Measurements from ENCODE around the gene ZNF282.
"Not testable (repeated sequence)": the region's sequence is repeated elsewhere in the genome, so short reads cannot be mapped to it uniquely, and the experiment has no call there.

ZNF282 gene

DNA sequence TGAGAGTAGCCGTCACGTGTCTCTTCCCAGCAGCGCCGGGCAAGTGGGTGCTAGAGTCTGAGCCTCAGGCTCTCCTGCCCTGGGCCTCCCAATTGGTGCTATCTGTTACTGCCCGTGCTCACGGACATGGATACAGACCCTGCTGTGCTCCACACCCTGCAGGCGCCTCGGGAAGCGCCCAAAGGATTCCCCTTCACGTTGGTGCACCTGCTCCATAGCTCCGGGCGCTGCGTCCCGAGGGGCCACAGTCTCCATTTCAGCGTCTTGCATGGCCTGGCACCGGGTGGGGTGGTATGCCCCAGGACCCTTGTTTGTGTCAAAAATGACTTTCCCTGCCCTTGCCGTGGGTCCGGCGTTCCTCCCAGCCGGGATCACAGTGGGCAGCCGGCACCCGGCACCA lies 30.3 kb downstream of the ZNF282 start:
- no peak for DNase-seq

DNA sequence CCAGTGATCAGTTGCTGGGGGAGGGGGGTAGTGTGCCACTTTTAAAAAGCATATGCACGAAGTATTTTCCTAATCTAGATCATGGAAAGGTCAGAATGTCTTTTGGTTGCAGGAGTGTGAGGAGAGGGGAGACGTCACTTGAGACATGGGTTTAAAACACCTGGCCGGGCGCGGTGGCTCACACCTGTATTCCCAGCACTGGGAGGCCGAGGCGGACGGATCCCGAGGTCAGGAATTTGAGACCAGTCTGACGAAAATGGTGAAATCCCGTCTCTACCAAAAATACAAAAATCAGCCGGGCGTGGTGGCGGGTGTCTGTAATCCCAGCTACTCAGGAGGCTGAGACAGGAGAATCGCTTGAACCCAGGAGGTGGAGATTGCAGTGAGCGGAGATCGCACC lies 31.0 kb downstream of the ZNF282 start:
- DNase-seq: not testable (repeated sequence)

DNA sequence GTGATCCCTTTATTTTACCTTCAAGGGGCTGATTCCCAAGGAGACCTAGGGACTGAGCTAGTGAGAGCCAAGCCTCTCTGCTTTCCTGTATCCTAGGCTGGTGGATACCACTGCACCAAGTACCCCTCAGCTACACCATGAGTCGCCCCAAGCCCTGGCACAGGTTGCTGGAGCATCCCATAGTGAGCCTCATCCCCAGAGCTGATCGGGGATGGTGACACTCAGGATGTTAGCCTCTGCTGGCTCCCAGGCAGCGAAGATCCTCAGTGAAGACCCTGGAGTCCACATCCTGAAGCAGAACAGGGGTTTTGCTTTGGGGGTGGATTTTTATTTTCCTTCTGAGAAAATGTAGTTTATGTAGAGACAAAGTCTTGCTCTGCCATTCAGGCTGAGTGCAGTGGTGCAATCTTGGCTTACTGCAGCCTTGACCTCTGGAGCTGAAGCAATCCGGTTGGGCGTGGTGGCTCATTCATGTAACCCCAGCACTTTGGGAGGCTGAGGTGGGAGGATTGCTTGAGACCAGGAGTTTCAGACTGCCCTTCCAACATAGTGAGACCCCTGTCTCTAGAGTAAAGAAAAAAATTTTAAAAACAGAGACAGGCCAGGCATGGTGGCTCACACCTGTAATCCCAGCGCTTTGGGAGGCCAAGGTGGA lies 31.6 kb downstream of the ZNF282 start:
- DNase-seq: no peak

DNA sequence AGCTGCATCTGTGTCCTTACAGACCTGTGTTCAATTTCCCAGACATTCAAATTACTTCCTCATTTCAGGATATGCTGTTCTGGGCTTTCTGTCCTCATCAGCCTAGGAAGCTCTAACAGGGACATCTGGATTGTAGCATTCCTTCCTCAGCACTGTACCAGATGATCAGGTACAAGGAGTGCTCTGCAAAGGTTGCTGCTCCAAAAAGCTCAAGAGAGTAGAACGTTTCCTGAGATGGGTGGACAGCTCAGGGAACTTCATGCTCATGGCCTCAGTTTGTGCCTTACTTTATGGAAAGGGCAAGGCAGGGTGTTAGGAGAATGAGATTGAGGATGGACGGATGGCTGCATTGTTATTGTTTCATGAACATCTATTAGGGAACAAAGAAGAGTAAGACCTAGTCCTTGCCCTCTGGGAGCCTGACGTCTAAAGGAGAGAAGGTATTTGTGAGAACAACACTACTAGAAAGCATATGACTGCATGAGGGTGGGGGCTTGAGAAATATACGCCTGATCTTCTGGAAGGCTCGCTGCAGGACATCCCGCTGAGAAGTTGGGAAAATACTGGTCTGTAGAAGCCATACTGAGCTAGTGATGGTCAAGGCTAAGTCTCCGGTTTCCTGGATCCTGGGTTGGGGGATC lies 33.6 kb downstream of the ZNF282 start:
- no peak for DNase-seq

DNA sequence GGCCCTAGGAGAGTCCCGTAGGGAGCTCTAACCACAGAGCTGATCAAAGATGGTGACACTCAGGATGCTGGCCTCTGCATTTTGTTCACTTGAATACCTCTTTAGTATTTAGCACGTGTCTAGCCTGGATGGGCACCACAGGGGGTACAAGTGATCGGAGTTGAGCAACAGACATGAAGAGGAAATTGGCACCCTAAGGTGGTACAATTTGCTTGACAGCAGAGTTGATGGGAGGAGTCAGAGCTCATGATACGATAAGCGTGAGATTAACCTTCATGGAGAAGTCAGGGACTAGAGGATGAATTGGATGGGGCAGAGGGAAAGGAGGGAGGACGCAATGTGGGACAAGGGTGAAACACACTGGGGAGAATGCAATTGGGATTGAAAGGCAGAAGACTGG lies 34.2 kb downstream of the ZNF282 start:
- DNase-seq: no peak

DNA sequence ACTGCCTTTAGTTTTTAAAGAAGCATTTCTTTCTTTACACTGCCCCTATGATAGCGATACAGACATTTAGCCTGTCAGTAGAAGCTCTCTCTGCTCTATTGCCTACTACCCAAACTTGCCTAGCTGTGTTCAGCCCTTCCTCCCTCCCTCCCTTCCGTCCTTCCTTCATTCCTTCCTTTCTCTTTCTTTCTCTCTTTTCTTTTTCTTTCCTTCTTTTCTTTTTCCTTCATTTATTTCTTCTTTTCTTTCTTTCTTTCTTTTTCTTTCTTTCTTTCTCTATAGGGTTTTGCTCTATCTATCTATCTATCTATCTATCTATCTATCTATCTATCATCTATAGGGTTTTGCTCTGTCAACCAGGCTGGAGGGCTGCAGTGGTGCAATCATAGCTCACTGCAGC lies 37.0 kb downstream of the ZNF282 start:
- no peak for DNase-seq

DNA sequence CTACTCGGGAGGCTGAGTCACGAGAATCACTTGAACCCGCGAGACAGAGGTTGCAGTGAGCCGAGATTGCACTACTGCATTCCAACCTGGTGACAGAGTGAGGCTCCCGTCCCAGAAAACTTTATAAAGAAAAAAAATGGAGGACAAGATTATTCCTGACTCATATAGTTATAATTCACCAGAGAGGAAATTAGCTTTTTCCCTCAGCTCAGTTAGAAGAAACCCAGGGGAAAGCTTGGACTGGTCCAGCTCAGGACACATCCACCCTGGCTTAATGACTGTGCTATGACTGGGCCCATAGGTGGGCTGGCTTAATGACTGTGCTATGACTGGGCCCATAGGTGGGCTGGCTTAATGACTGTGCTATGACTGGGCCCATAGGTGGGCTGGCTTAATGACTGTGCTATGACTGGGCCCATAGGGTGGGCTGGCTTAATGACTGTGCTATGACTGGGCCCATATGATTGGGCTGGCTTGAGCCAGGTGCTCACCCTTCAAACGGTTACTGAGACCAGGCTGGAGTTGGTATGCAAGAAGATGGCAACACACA lies 38.4 kb downstream of the ZNF282 start:
- DNase-seq: peak in 1 of 2 experiments; percentile 46

DNA sequence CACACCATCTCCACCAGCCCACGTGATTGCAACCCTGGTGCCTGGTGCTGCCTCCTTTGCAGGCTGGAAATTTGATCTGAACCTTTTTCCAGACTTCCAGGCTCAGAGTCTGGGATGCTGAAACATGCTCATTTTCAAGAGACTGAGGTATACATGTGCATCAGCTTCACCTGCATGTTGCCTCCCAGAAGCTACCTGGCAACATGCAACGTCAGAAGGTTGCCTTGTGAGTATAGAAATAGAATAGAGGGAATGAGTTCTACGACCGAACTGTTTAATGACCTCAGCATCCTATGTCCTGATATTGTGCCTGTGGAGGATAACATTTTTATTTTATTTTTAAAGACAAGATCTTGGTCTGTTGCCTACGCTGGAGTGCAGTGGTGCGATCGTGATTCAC lies 42.2 kb downstream of the ZNF282 start:
- DNase-seq: no peak

DNA sequence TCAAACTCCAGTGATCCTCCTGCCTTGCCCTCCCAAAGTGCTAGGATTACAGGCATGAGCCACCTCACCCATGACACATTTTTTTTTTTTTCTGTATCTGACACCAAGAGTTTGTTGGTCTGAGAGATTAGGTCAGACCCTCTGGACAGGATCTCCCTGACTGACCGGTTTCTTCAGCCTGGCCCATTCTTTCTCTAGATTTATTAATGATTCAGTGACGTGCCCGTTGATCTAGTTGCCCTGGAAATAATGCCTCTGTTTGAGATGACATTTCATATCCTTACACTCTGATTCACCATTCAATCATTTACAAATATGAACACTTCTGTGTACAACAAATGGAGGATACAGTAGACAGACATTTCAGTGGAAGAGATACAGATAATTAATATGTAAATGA lies 42.7 kb downstream of the ZNF282 start:
- no peak for DNase-seq

DNA sequence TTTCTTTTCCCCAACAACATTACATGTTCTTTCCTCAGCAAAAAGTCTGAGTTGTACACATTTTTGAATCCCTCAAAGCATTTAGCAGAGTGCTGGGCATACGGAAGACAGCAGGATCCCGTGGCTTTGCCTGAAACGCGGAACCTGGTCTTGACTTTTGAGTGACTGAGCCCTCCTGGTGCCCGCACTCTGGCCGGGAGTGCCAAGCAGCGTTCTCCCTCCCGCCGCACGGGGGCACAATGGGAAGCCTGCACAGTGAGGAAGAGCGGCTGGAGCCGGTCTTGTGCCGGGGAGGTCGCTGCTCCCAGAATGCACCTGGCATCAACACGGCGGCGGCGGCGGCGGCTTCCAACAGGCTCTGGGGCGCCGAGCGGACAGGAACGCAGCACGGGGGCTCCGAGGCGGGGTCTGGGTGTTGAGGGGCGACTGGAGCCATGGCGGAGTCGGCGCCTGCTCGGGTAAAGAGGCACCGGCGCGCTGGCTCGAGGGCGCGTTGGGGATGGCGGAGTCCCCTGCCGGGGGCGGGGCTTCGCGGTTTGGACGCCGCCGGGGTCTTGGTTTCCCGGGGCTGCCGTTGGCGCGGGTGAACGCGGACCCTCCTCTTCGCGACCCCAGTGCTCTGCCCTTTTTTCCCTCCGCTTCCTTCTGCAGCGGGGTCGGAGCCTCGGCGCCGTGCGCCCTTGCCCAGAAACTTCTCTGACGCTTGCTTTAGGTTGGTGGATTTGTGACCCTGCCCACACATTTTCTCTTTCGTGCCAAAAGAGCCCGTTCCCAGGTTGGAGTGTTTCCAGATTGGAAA lies 44.2 kb downstream of the ZNF282 start, which contains the start of gene ZNF212:
ZNF212 (plus strand) TSS at position 307 of the 799 bp plus-strand sequence; CDS start at position 435, 128 bp downstream.
- DNase-seq: peak; percentile 93

DNA sequence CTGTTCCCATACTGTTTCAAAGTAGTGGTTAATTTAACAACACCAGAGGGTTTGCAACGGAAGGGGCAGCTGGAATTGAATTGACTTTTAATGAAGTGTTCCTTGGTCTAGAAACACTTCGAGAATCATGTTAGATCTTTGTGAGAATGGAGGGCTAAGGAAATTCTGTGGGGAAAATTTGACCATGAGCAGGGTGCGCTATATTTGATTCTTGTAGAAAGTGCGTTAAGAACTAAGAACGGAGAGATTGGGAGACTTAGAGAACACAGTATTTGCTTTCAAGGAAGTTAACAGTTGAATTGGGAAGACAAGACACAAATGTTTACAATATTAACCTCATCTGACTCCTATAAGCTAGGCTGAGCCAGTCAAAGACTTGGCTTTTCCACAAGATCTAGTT lies 45.3 kb downstream of the ZNF282 start:
- DNase-seq: no peak

DNA sequence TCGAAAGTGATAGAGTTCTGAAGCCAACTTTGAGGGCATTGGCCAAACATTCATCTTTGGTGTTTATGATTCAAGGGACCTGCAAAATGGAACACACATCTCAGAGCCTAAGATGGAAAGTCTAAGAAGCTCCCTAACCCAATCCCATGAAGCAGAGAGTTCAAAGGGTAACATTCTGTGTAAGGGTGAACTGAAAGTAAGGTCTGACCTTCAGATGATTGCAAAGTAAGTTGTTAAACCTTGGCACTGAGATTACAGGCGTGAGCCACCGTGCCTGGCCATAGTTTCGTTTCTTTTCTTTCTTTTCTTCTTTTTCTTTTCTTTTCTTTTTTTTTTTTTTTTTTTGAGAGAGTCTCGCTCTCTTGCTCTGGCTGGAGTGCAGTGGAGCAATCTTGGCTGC lies 46.4 kb downstream of the ZNF282 start:
- no peak for DNase-seq

DNA sequence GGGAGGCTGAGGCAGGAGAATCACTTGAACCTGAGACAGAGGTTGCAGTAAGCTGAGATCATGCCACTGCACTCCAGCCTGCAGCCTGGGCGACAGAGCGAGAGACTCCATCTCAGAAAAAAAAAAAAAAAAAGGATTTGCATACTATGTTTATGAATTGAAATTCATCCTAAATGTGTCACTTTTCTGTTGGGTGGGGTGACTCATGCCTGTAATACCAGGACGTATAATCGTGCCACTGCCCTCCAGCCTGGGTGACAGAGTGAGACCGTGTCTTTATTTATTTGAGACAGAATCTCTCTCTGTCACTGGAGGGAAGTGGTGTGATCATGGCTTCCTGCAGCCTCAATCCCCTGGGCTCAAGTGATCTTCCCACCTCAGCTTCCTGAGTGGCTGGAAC lies 49.9 kb downstream of the ZNF282 start:
- peak; percentile 71 to 74 for DNase-seq

DNA sequence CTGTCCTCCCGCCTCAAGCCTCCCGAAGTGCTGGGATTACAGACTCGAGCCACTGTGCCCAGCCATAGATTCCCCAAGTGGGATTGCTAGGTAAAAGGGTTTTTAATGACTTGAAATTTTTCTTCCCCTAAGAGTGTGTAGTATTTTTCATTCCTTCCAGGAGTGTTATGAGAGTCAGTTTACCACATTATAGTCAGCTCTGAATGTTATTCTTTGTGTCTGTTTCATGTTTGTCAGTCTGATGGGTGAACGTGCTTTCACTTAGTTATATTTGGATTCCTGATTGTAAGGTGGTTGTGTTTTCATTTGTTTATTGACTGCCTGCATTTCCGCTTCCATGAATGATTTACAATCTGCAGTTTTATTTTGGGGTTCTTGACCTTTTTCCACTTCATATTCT lies 50.4 kb downstream of the ZNF282 start:
- DNase-seq: no peak

DNA sequence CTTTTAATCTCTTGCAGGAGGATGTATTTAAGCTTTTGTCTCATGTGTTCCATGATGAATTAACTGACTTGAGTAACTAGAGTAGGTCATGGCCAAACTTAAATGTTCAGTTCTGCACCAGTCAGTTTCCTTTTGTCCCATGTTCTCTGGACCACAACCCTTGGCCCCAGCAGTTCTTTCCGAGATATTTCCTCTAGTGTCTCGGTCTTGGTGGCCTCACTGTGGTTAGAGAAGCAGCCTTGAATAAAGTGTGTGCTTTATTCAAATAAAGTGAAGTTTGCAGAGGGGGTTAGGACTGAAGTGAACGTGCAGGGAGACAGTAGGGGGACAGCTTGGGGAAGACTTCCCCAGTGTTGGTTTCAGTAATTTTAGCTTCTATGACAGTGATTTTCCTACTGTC lies 53.4 kb downstream of the ZNF282 start:
- DNase-seq: peak; percentile 62 to 68

DNA sequence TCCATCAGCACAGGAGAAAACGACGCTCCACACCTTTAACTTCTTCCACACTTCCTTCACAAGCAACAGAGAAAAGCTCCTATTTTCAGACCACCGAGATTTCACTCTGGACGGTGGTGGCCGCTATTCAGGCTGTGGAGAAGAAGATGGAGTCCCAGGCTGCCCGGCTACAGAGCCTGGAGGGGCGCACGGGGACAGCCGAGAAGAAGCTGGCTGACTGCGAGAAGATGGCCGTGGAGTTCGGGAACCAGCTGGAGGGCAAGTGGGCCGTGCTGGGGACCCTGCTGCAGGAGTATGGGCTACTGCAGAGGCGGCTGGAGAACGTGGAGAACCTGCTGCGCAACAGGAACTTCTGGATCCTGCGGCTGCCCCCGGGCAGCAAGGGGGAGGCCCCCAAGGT lies 54.8 kb downstream of the ZNF282 start:
- DNase-seq: peak in 1 of 2 experiments; percentile 12

DNA sequence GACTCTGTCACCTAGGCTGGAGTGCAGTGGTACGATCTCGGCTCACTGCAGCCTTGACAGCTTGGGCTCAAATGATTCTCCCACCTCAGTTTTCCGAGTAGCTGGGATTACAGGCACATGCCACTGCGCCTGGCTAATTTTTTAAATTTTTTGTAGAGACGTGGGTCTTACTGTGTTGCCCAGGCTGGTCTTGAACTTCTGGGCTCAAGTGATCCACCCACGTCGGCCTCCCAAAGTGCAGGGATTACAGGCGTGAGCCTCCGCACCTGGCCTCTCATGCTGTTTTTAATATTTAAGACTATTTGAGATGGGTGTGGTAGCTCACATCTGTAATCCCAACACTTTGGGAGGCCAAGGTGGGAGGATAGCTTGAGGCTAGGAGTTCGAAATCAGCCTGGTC lies 56.2 kb downstream of the ZNF282 start:
- not testable (repeated sequence) for DNase-seq

DNA sequence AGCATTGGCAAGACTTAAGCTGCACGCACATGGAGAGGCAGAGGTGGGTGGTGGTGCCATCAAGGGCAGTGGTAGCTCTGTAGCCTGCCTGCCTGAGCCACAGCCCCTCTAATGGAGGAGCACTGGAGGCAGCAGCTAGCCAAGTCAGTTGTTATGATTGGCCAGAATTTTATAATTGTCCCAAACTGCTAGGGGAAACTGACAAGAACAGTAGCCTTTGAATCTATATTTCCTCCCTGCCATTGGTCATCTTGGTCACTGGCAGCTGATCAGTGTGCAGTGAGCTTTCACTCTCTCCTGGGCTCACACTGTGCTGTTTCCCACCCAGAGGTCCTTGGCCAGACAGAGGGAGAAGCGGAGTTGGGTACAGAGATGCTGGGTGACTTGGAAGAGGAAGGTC lies 57.0 kb downstream of the ZNF282 start:
- DNase-seq: no peak

DNA sequence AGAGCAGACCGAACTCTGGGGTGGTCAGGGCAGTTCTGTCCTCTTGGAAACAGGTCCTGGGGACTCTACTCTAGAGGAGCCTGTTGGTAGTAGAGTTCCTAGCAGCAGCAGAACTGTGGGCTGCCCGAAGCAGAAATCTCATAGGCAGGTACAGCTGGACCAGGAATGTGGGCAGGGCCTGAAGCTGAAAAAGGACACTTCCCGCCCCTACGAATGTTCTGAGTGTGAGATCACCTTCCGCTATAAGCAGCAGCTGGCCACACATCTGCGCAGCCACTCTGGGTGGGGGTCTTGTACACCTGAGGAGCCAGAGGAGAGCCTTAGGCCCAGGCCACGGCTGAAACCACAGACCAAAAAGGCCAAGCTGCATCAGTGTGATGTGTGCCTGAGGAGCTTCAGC lies 58.3 kb downstream of the ZNF282 start:
- no peak for DNase-seq

DNA sequence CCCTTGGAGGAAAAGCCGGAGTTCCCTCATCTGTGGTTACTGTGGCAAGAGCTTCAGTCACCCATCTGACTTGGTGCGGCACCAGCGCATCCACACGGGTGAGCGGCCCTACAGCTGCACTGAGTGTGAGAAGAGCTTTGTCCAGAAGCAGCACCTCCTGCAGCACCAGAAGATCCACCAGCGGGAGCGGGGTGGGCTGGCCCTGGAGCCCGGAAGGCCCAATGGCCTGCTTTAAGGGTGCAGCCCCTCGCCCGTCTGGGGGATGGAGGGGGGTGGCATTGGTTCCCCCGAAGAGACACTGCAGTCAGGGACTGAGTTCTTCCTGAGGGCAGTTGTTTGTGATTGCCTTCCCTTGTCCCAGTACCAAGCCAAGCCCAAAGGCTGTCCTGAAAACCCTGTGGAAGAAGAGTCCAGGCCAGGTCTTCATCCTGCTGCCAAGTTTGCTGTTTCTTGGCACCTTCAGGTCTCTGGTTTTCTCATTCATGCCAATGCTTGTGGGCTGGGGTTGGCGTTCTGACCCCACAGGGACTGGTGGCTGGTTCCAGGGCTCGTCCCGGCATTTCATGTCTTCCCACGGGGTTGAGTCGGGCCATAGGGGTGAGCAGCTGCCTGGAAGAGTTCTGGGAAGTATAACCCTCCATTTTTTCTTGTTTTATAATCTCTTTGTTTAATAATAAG lies 59.0 kb downstream of the ZNF282 start:
- no peak for DNase-seq

DNA sequence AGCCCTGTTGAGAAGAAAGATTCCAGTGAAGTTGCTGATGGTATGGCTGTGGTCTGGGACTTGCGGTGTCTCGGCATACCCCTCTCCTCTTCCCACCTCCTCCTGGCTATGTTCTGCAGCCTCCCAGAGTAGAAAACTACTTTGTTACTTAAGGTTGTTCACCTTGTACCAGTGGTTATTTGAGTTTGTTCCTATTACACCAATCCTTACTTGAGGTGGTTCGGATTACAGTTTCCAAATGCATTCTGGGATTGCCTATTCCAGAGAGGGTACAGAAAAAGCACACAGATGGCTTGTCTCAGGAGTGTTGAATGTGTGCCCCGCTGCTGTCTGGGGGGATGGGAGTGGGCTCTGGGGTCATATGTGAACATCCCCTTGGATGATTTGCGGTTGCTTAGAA lies 59.8 kb downstream of the ZNF282 start:
- DNase-seq: no peak

DNA sequence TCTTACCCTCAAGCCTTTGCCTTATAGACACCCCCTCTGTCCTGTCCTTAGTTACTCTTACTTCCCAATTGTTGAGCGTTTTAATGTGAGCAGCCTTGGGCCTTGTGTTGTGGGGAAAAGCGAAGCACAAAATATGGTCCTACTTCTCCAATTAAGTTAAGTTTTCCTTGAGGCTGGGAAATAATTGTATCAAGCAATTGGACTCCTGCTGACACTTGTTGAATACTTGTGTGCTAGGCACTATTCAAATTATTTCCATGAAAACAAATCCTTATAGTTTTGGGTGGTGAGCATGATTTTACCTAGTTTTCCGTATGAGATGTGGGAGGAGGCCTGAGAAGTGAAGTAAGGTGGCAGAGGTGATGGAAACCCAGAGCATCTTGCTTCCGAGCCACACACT lies 61.2 kb downstream of the ZNF282 start:
- DNase-seq: no peak

DNA sequence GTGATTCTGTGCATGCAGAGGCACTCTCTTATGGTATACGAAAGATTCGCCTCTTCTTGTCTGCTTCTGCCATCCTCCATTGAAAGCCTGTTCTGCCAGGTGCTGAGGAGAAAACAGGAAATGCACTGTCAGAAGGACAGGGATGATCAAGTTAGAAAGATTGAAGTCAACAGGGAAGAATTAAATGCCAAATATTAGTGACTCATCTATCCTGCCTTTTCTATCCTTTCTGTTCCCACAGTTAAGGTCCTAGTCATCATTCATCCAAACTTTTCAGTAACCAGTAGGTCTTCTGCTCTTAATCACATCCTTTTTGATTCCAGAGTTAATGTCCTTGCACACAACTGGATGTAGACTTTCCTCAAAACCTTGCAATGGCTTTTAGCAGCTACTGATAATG lies 61.8 kb downstream of the ZNF282 start:
- no peak for DNase-seq
